Testis (tissue), 3 donors: ENCODE measurements around the gene ELMO1. TPM values are rescaled to one million over a fixed set of nuclear protein-coding genes. Genes with fewer than 3 reads are reported as not detected.

Source experiments
- DNase-seq: peaks from one replicate; pipeline ENCODE4 v3.0.0-alpha.2; 2019
- H3K27ac ChIP-seq, 2 donors: fragments of 200-600 bp; sonication (generic); one replicate each; pipeline ENCODE4 v1.5.1; 2019
- H3K27me3 ChIP-seq: fragments of 200-600 bp; sonication (generic); one replicate; pipeline ENCODE4 v1.5.1; 2019
- H3K36me3 ChIP-seq: fragments of 200-600 bp; sonication (generic); one replicate; pipeline ENCODE4 v1.5.1; 2017; ENCODE audit warnings: low read depth; ENCODE audit errors: missing control alignments
- H3K4me1 ChIP-seq: fragments of 200-600 bp; sonication (generic); one replicate; pipeline ENCODE4 v1.5.1; 2019
- H3K4me3 ChIP-seq, 2 donors: fragments of 200-600 bp; sonication (generic); one replicate each; pipeline ENCODE4 v1.5.1; 2017 to 2019
- H3K9me3 ChIP-seq: fragments of 200-600 bp; sonication (generic); one replicate; pipeline ENCODE4 v1.5.1; 2017
- CTCF ChIP-seq, 3 experiments: fragments of 450-650 bp in 2 of 3; fragments of 200-600 bp in 1 of 3; sonication (generic) in 1 of 3; IDR thresholded peaks; one replicate each; pipeline ENCODE4 v1.5.1; 2016 to 2019; ENCODE audit warnings: antibody characterized with exemption in 3 of 3, mild to moderate bottlenecking in 2 of 3, moderate library complexity in 1 of 3
- POLR2A ChIP-seq: fragments of 450-650 bp; IDR thresholded peaks from one replicate; pipeline ENCODE4 v1.6.1; 2017; ENCODE audit warnings: antibody characterized with exemption, mild to moderate bottlenecking, moderate library complexity
- WGBS, 2 donors: methylation state at CpG; one replicate each; pipeline ENCODE4 v1.1.5; 2018; 5-methylcytosine and 5-hydroxymethylcytosine counted together
- intact Hi-C: fragments of 100-400 bp; cut with DNase I; formaldehyde crosslinking; loops from one replicate; pipeline ENCODE4 v1.15.1; 2023; ENCODE audit warnings: low total_unique reads
- polyA plus RNA-seq: library from polyadenylated mRNA; stranded (reverse); fragments of 350-450 nt; fragmentation: Illumina TruSeq; extraction: RNeasy Lipid Tissue Mini Kit (QIAGEN cat#74804); gene quantifications from one replicate; pipeline ENCODE4 v1.2.3, GENCODE V29; 2014; ENCODE audit warnings: low read depth, low replicate concordance; ENCODE audit not compliant: insufficient read depth
- total RNA-seq, 2 donors: library from RNA; depleted of rRNA; stranded (reverse); fragments of >200 nt; gene quantifications; one replicate each; pipeline ENCODE4 v1.2.3, GENCODE V29; 2016

ELMO1 gene
- total and polyA plus RNA-seq, 3 donors from 2014 or later: 12.9 to 47.2 (median 36.5) TPM

GRCh38 chr7:37320848-37321468 lies 127.7 kb downstream of the ELMO1 start:
- no peaks in the 10 kb centered on the region for H3K9me3 ChIP-seq
- intact Hi-C loops: no loop called here
- WGBS, 2 donors: 90 to 95% methylated on average over 10 of the region's 10 CpGs
- H3K27ac ChIP-seq: no peak overlapping the region
- peaks cover 5% of the 10 kb centered on the region for H3K4me1 ChIP-seq
- H3K4me3 ChIP-seq: no peak overlapping the region
- TF ChIP-seq CTCF (IDR thresholded peaks at IDR 0.05) (no peak), POLR2A (no peak)
- no peak for DNase-seq
- no peaks in the 10 kb centered on the region for H3K36me3 ChIP-seq
- no peaks in the 10 kb centered on the region for H3K27me3 ChIP-seq

- Histone ChIP-seq H3K36me3 (no peaks in the 10 kb centered on the region), H3K9me3 (no peaks in the 10 kb centered on the region), H3K4me1 (peaks cover 5% of the 10 kb centered on the region), H3K27ac (no peak overlapping the region), H3K27me3 (no peaks in the 10 kb centered on the region), H3K4me3 (no peak overlapping the region)
- WGBS, 2 donors: 87 to 94% methylated on average over 6 of the region's 6 CpGs
- intact Hi-C loops: no loop called here
- no peak for DNase-seq
- TF ChIP-seq CTCF (IDR thresholded peaks at IDR 0.05) (no peak), POLR2A (no peak)
Observed at GRCh38 chr7:37320140-37320847, 128.4 kb downstream of the ELMO1 start.

GRCh38 chr7:37318541-37318940 lies 130.1 kb downstream of the ELMO1 start:
- WGBS, 2 donors: 86 to 89% methylated on average over 2 of the region's 2 CpGs
- intact Hi-C loops: no loop called here
- H3K27ac ChIP-seq: no peak overlapping the region

GRCh38 chr7:37315772-37316715 lies 132.6 kb downstream of the ELMO1 start:
- peaks cover 16% of the 10 kb centered on the region for H3K4me1 ChIP-seq
- TF ChIP-seq CTCF (IDR thresholded peaks at IDR 0.05) (no peak), POLR2A (no peak)
- intact Hi-C loops: no loop called here
- 66 to 71% methylated on average over 5 of the region's 5 CpGs for WGBS, 2 donors
- no peak overlapping the region for H3K27ac ChIP-seq
- no peak for DNase-seq
- H3K9me3 ChIP-seq: no peaks in the 10 kb centered on the region
- no peaks in the 10 kb centered on the region for H3K27me3 ChIP-seq
- no peak overlapping the region for H3K4me3 ChIP-seq
- H3K36me3 ChIP-seq: no peaks in the 10 kb centered on the region

More at GRCh38 chr7:37318541-37318940, 130.1 kb downstream of the ELMO1 start:
- Histone ChIP-seq H3K9me3 (no peaks in the 10 kb centered on the region), H3K4me1 (peaks cover 13% of the 10 kb centered on the region), H3K27me3 (no peaks in the 10 kb centered on the region), H3K4me3 (no peak overlapping the region), H3K36me3 (no peaks in the 10 kb centered on the region)
- no peak for TF ChIP-seq POLR2A
- DNase-seq: no peak

GRCh38 chr7:37312608-37313007 lies 136.1 kb downstream of the ELMO1 start:
- no peak for DNase-seq
- no peaks in the 10 kb centered on the region for H3K36me3 ChIP-seq
- peaks cover 16% of the 10 kb centered on the region for H3K4me1 ChIP-seq
- WGBS, 2 donors: 82 to 88% methylated on average over 1 of the region's 1 CpG
- no peak overlapping the region for H3K4me3 ChIP-seq
- intact Hi-C loops: no loop called here
- no peaks in the 10 kb centered on the region for H3K9me3 ChIP-seq
- no peak for TF ChIP-seq CTCF (IDR thresholded peaks at IDR 0.05)
- TF ChIP-seq POLR2A: no peak
- no peak overlapping the region for H3K27ac ChIP-seq
- H3K27me3 ChIP-seq: no peaks in the 10 kb centered on the region
